Measurements from ENCODE around the gene MTERF1. TPM values are rescaled to one million over a fixed set of nuclear protein-coding genes. Genes with fewer than 3 reads are reported as not detected.
"Not testable (repeated sequence)": the region's sequence is repeated elsewhere in the genome, so short reads cannot be mapped to it uniquely, and the experiment has no call there.

MTERF1 gene
- polyA plus RNA-seq, 1 donor from 2014 or later: 12.4 TPM

GRCh38 chr7:91893699-91894098 is 13.2 kb upstream of the MTERF1 start:
- not testable (repeated sequence) for H3K4me1 Mint-ChIP-seq, H3K4me3 Mint-ChIP-seq, H3K9me3 Mint-ChIP-seq, H3K36me3 Mint-ChIP-seq, H3K27me3 Mint-ChIP-seq
- peak overlapping the region in 1 of 3 donors; percentile 64 for H3K27ac Mint-ChIP-seq

GRCh38 chr7:91892821-91893340 is 12.4 kb upstream of the MTERF1 start:
- Mint-ChIP-seq H3K27me3 (peaks cover 4% of the 10 kb centered on the region), H3K36me3 (peaks cover 2% of the 10 kb centered on the region), H3K4me3 (no peak overlapping the region), H3K9me3 (no peaks in the 10 kb centered on the region), H3K27ac (no peak overlapping the region), H3K4me1 (no peaks in the 10 kb centered on the region)

GRCh38 chr7:91892099-91892705 is 11.7 kb upstream of the MTERF1 start:
- H3K4me1 Mint-ChIP-seq: no peaks in the 10 kb centered on the region
- no peak overlapping the region for H3K27ac Mint-ChIP-seq
- H3K9me3 Mint-ChIP-seq: peaks cover 0 to under 1% (median 0%) of the 10 kb centered on the region in 3 donors
- H3K4me3 Mint-ChIP-seq: no peak overlapping the region
- peaks cover 2% of the 10 kb centered on the region for H3K36me3 Mint-ChIP-seq
- peaks cover 4% of the 10 kb centered on the region for H3K27me3 Mint-ChIP-seq

- not testable (repeated sequence) for H3K4me1 Mint-ChIP-seq, H3K9me3 Mint-ChIP-seq, H3K27ac Mint-ChIP-seq, H3K27me3 Mint-ChIP-seq, H3K36me3 Mint-ChIP-seq, H3K4me3 Mint-ChIP-seq
These were observed 8.0 kb upstream of the MTERF1 start for GRCh38 chr7:91888271-91889175.

GRCh38 chr7:91887336-91888213 is 7.1 kb upstream of the MTERF1 start:
- H3K27me3 Mint-ChIP-seq, H3K4me3 Mint-ChIP-seq, H3K36me3 Mint-ChIP-seq, H3K9me3 Mint-ChIP-seq, H3K4me1 Mint-ChIP-seq: not testable (repeated sequence)
- H3K27ac Mint-ChIP-seq: peak overlapping the region in 1 of 3 donors; percentile 5

GRCh38 chr7:91883676-91884362 is 3.3 kb upstream of the MTERF1 start:
- Mint-ChIP-seq H3K4me1 (peaks cover 13 to 23% (median 18%) of the 10 kb centered on the region in 3 donors), H3K4me3 (peak overlapping the region in 1 of 4 donors; percentile 28), H3K9me3 (peaks cover 0 to 13% (median 0%) of the 10 kb centered on the region in 3 donors), H3K27me3 (no peaks in the 10 kb centered on the region), H3K36me3 (no peaks in the 10 kb centered on the region), H3K27ac (no peak overlapping the region)

GRCh38 chr7:91880016-91880412 is 488 bp downstream of the MTERF1 start:
- Mint-ChIP-seq H3K27ac (peak overlapping the region; percentile 63 to 94 (median 93)), H3K4me1 (peaks cover 13 to 39% (median 31%) of the 10 kb centered on the region in 3 donors), H3K9me3 (peaks cover 0 to 5% (median 0%) of the 10 kb centered on the region in 3 donors), H3K27me3 (no peaks in the 10 kb centered on the region), H3K36me3 (peaks cover 5% of the 10 kb centered on the region), H3K4me3 (peak overlapping the region; percentile 92 to 98 (median 96))

- Mint-ChIP-seq H3K36me3 (peaks cover 5% of the 10 kb centered on the region), H3K27me3 (no peaks in the 10 kb centered on the region), H3K27ac (no peak overlapping the region), H3K4me3 (no peak overlapping the region), H3K4me1 (peaks cover 11 to 39% (median 33%) of the 10 kb centered on the region in 3 donors), H3K9me3 (peaks cover 0 to 5% (median 0%) of the 10 kb centered on the region in 3 donors)
These were observed 3.9 kb downstream of the MTERF1 start for GRCh38 chr7:91876391-91877133.

- peaks cover 0 to 3% (median 2%) of the 10 kb centered on the region in 3 donors for H3K9me3 Mint-ChIP-seq
- H3K36me3 Mint-ChIP-seq: peaks cover 5% of the 10 kb centered on the region
- H3K4me3 Mint-ChIP-seq: no peak overlapping the region
- H3K27ac Mint-ChIP-seq: no peak overlapping the region
- no peaks in the 10 kb centered on the region for H3K27me3 Mint-ChIP-seq
- peaks cover 11 to 41% (median 36%) of the 10 kb centered on the region in 3 donors for H3K4me1 Mint-ChIP-seq
These were observed 4.7 kb downstream of the MTERF1 start for GRCh38 chr7:91875851-91876250.

GRCh38 chr7:91872928-91873327 is 7.6 kb downstream of the MTERF1 start:
- H3K36me3 Mint-ChIP-seq: peaks cover 5% of the 10 kb centered on the region
- no peak overlapping the region for H3K27ac Mint-ChIP-seq
- H3K4me3 Mint-ChIP-seq: no peak overlapping the region
- peaks cover 0 to 2% (median 0%) of the 10 kb centered on the region in 3 donors for H3K9me3 Mint-ChIP-seq
- H3K4me1 Mint-ChIP-seq: peaks cover 2 to 22% (median 19%) of the 10 kb centered on the region in 3 donors
- H3K27me3 Mint-ChIP-seq: no peaks in the 10 kb centered on the region

GRCh38 chr7:91872069-91872468 is 8.4 kb downstream of the MTERF1 start:
- Mint-ChIP-seq H3K9me3 (peaks cover 0 to 2% (median 0%) of the 10 kb centered on the region in 3 donors), H3K4me3 (no peak overlapping the region), H3K4me1 (peaks cover 2 to 17% (median 11%) of the 10 kb centered on the region in 3 donors), H3K27ac (no peak overlapping the region), H3K27me3 (no peaks in the 10 kb centered on the region), H3K36me3 (no peaks in the 10 kb centered on the region)

- Mint-ChIP-seq H3K4me1 (peaks cover 6 to 17% (median 16%) of the 10 kb centered on the region in 3 donors), H3K4me3 (no peak overlapping the region), H3K27me3 (no peaks in the 10 kb centered on the region), H3K27ac (no peak overlapping the region), H3K36me3 (no peaks in the 10 kb centered on the region), H3K9me3 (peaks cover 0 to 2% (median 0%) of the 10 kb centered on the region in 3 donors)
These were observed 10.8 kb downstream of the MTERF1 start for GRCh38 chr7:91869661-91870060.

- Mint-ChIP-seq H3K27me3 (no peaks in the 10 kb centered on the region), H3K4me3 (peak overlapping the region in 1 of 4 donors; percentile 58), H3K4me1 (peaks cover 6 to 19% (median 15%) of the 10 kb centered on the region in 3 donors), H3K27ac (peak overlapping the region in 1 of 3 donors; percentile 58), H3K36me3 (no peaks in the 10 kb centered on the region), H3K9me3 (peaks cover 0 to 2% (median 2%) of the 10 kb centered on the region in 3 donors)
These were observed 13.8 kb downstream of the MTERF1 start for GRCh38 chr7:91866599-91867148.

Data from IgD-negative memory B cell (primary cell).